ENCODE measurements around the gene COX11. TPM values are rescaled to one million over a fixed set of nuclear protein-coding genes. Genes with fewer than 3 reads are reported as not detected.

COX11 gene
- total and polyA plus RNA-seq, 2 of the 8 experiments (the other 6 are each of a cell fraction or from before 2014, with no cell fraction given) = 43.0 to 54.1 TPM

- H4K91ac ChIP-seq (replicated peaks; ENCODE audit: insufficient read length, low read length) = no peak overlapping the region
- no peak overlapping the region for H3K27ac ChIP-seq (ENCODE audit: low read depth, low read length)
- H2AFZ ChIP-seq (ENCODE audit: low read length) = no peak overlapping the region
- no peaks in the 10 kb centered on the region for H3K4me1 ChIP-seq (replicated peaks in 1 of 4; ENCODE audit: control insufficient read depth in 3 of 4, insufficient read depth in 4 of 4, low read length in 3 of 4)
- H3K79me1 ChIP-seq (ENCODE audit: low read depth, low read length) = no peaks in the 10 kb centered on the region
- H4K8ac ChIP-seq (ENCODE audit: extremely low read depth, insufficient read depth, low read length) = no peak overlapping the region
- peaks cover 0 to 4% (median 0%) of the 10 kb centered on the region in 4 experiments; a peak in 1 of 8 replicates for H3K36me3 ChIP-seq (ENCODE audit: control insufficient read depth in 2 of 4, insufficient read depth in 4 of 4, low read length in 3 of 4)
- H3K9ac ChIP-seq (replicated peaks in 1 of 4; ENCODE audit: extremely low read depth in 1 of 4, low read depth in 3 of 4, low read length in 3 of 4) = no peak overlapping the region
- H2AK5ac ChIP-seq (ENCODE audit: low read depth, low read length) = no peak overlapping the region
- TF ChIP-seq GTF2F1 (IDR thresholded peaks at IDR 0.05; ENCODE audit: borderline replicate concordance, low read depth, low read length) (no peak), CHD1 (IDR thresholded peaks at IDR 0.05; ENCODE audit: low read depth, low read length) (no peak), TCF12 (IDR thresholded peaks at IDR 0.05; ENCODE audit: low read depth, low read length) (no peak), JUN (IDR thresholded peaks at IDR 0.05; ENCODE audit: low read depth, low read length) (no peak), EZH2 (IDR thresholded peaks at IDR 0.05; ENCODE audit: low read depth, low read length, severe bottlenecking) (no peak), CTBP2 (IDR thresholded peaks at IDR 0.05; ENCODE audit: borderline replicate concordance, insufficient read depth, insufficient read length, low read length) (no peak), CBX5 (IDR thresholded peaks at IDR 0.05; ENCODE audit: low read depth, low read length) (no peak), EGR1 (IDR thresholded peaks at IDR 0.05; ENCODE audit: borderline replicate concordance, low read depth, low read length) (no peak), KDM4A (IDR thresholded peaks at IDR 0.05; ENCODE audit: low read depth, low read length, severe bottlenecking) (no peak), SIX5 (IDR thresholded peaks at IDR 0.05; ENCODE audit: low read depth, low read length) (no peak), TEAD4 (IDR thresholded peaks at IDR 0.05; ENCODE audit: low read depth, low read length) (no peak), RBBP5 (IDR thresholded peaks at IDR 0.05; ENCODE audit: borderline replicate concordance, low read depth, low read length) (no peak)
- H4K20me1 ChIP-seq (replicated peaks in 1 of 2; ENCODE audit: control insufficient read depth in 1 of 2, insufficient read depth in 2 of 2, low read length in 2 of 2) = no peaks in the 10 kb centered on the region
- H3K56ac ChIP-seq (replicated peaks; ENCODE audit: insufficient read length, low read depth, low read length) = no peak overlapping the region
- no peak for FAIRE-seq
- CTCF ChIA-PET (ENCODE audit: partially characterized antibody) = interaction anchor here (1.3 to 7.6 kb wide), 4 partner anchors 13 to 365 kb away, joined by 3 to 107 read pairs (median 14); no protein-coding TSS in a partner anchor
- no peak overlapping the region for H2BK15ac ChIP-seq (ENCODE audit: low read length)
- H2BK12ac ChIP-seq (ENCODE audit: low read depth, low read length) = no peak overlapping the region
- H2BK5ac ChIP-seq (ENCODE audit: low read depth, low read length) = no peak overlapping the region
- H2BK120ac ChIP-seq (replicated peaks; ENCODE audit: low read depth, low read length) = no peak overlapping the region
- no peak overlapping the region for H4K5ac ChIP-seq (ENCODE audit: insufficient read length, low read depth, low read length)
- no peak overlapping the region for H2BK20ac ChIP-seq (ENCODE audit: low read length)
- no peaks in the 10 kb centered on the region for H3K9me3 ChIP-seq (ENCODE audit: insufficient read depth in 2 of 2, low read depth in 1 of 2, low read length in 1 of 2)
- H3K79me2 ChIP-seq (ENCODE audit: control insufficient read depth in 1 of 2, insufficient read depth in 2 of 2, low read length in 2 of 2) = no peaks in the 10 kb centered on the region
- H3K23me2 ChIP-seq (ENCODE audit: low read depth, low read length) = no peaks in the 10 kb centered on the region
- WGBS, 2 experiments (ENCODE audit: extremely low coverage in 1 of 2, insufficient coverage in 1 of 2, insufficient read length in 1 of 2, insufficient replicate concordance in 2 of 2, low coverage in 1 of 2, low lambda C conversion rate in 2 of 2, missing lambda C conversion rate in 1 of 2) = 100% methylated on average over 1 of the region's 1 CpG; no CpG with 5 or more reads in 1 of the 2 experiments
- POLR2A ChIA-PET (ENCODE audit: partially characterized antibody) = interaction anchor here (1.6 kb wide), 1 partner anchor 23 kb away, joined by 3 read pairs; the partner anchor contains the start of genes COX11 and STXBP4
- H3K4ac ChIP-seq (replicated peaks; ENCODE audit: insufficient read length, low read depth, low read length) = no peak overlapping the region
- H3K18ac ChIP-seq (ENCODE audit: extremely low read depth, low read length) = no peak overlapping the region
- H3K27me3 ChIP-seq (replicated peaks in 1 of 4; ENCODE audit: control insufficient read depth in 3 of 4, extremely low read depth in 1 of 4, insufficient read depth in 3 of 4, low read length in 3 of 4) = no peaks in the 10 kb centered on the region
- no peak overlapping the region for H3K14ac ChIP-seq (ENCODE audit: insufficient read length)
- H3K23ac ChIP-seq (ENCODE audit: insufficient read length) = no peak overlapping the region
- no peak overlapping the region for H3K4me2 ChIP-seq (ENCODE audit: insufficient read depth in 1 of 2, low read depth in 2 of 2, low read length in 2 of 2)
- no peak for DNase-seq (ENCODE audit: low read depth in 1 of 2, low spot score in 2 of 2)
- no peak overlapping the region for H3K4me3 ChIP-seq (ENCODE audit: extremely low read depth in 1 of 4, insufficient read depth in 2 of 4, low read depth in 3 of 4, low read length in 4 of 4)
Measured at GRCh38 chr17:54991567-54991966, 23.1 kb upstream of the COX11 start.

Measured in H1 (cell line).